ENCODE data around the gene DDX3X. TPM values are rescaled to one million over a fixed set of nuclear protein-coding genes. Genes with fewer than 3 reads are reported as not detected.
"Not testable (repeated sequence)": the region's sequence is repeated elsewhere in the genome, so short reads cannot be mapped to it uniquely, and the experiment has no call there.

The DDX3X gene
- total RNA-seq, 2 donors from 2014 or later, result 795 to 944 TPM

GRCh38 chrX:41313419-41313818 lies 20.5 kb upstream of the DDX3X start:
- ATAC-seq, result no peak
- Mint-ChIP-seq H3K4me3 (no peak overlapping the region), H3K4me1 (no peaks in the 10 kb centered on the region), H3K36me3 (ENCODE audit: low read depth) (no peaks in the 10 kb centered on the region), H3K27ac (no peak overlapping the region), H3K27me3 (no peaks in the 10 kb centered on the region)
- no peak for DNase-seq
- H3K9me3 ChIP-seq (ENCODE audit: control insufficient read depth, low read length, poor library complexity, severe bottlenecking), result no peaks in the 10 kb centered on the region

- no peaks in the 10 kb centered on the region for H3K9me3 ChIP-seq (ENCODE audit: control insufficient read depth, low read length, poor library complexity, severe bottlenecking)
- Mint-ChIP-seq H3K27me3 (no peaks in the 10 kb centered on the region), H3K4me3 (no peak overlapping the region), H3K4me1 (no peaks in the 10 kb centered on the region), H3K27ac (no peak overlapping the region), H3K36me3 (ENCODE audit: low read depth) (no peaks in the 10 kb centered on the region)
- no peak for DNase-seq
- ATAC-seq, result no peak
These were observed 19.8 kb upstream of the DDX3X start for GRCh38 chrX:41314204-41314603.

GRCh38 chrX:41314881-41315280 lies 19.1 kb upstream of the DDX3X start:
- DNase-seq (no peak), ATAC-seq (no peak)
- Mint-ChIP-seq H3K4me1 (no peaks in the 10 kb centered on the region), H3K36me3 (ENCODE audit: low read depth) (no peaks in the 10 kb centered on the region), H3K27me3 (no peaks in the 10 kb centered on the region), H3K4me3 (no peak overlapping the region), H3K27ac (no peak overlapping the region)
- H3K9me3 ChIP-seq (ENCODE audit: control insufficient read depth, low read length, poor library complexity, severe bottlenecking), result no peaks in the 10 kb centered on the region

GRCh38 chrX:41316266-41316665 lies 17.7 kb upstream of the DDX3X start:
- not testable (repeated sequence) for H3K36me3 Mint-ChIP-seq (ENCODE audit: low read depth); H3K9me3 ChIP-seq (ENCODE audit: control insufficient read depth, low read length, poor library complexity, severe bottlenecking); H3K27me3 Mint-ChIP-seq; ATAC-seq; H3K4me1 Mint-ChIP-seq; H3K27ac Mint-ChIP-seq; H3K4me3 Mint-ChIP-seq; DNase-seq

GRCh38 chrX:41317477-41318208 lies 16.3 kb upstream of the DDX3X start:
- no peaks in the 10 kb centered on the region for H3K27me3 Mint-ChIP-seq
- H3K4me1 Mint-ChIP-seq, result no peaks in the 10 kb centered on the region
- DNase-seq (no peak), ATAC-seq (no peak)
- no peaks in the 10 kb centered on the region for H3K36me3 Mint-ChIP-seq (ENCODE audit: low read depth)
- no peaks in the 10 kb centered on the region for H3K9me3 ChIP-seq (ENCODE audit: control insufficient read depth, low read length, poor library complexity, severe bottlenecking)
- H3K4me3 Mint-ChIP-seq, result no peak overlapping the region
- no peak overlapping the region for H3K27ac Mint-ChIP-seq

GRCh38 chrX:41320393-41320792 lies 13.6 kb upstream of the DDX3X start:
- H3K27ac Mint-ChIP-seq, result no peak overlapping the region
- H3K9me3 ChIP-seq (ENCODE audit: control insufficient read depth, low read length, poor library complexity, severe bottlenecking), result no peaks in the 10 kb centered on the region
- DNase-seq (no peak), ATAC-seq (no peak)
- no peak overlapping the region for H3K4me3 Mint-ChIP-seq
- H3K27me3 Mint-ChIP-seq, result no peaks in the 10 kb centered on the region
- H3K36me3 Mint-ChIP-seq (ENCODE audit: low read depth), result no peaks in the 10 kb centered on the region
- no peaks in the 10 kb centered on the region for H3K4me1 Mint-ChIP-seq

- DNase-seq (no peak), ATAC-seq (no peak)
- H3K9me3 ChIP-seq (ENCODE audit: control insufficient read depth, low read length, poor library complexity, severe bottlenecking), result no peaks in the 10 kb centered on the region
- Mint-ChIP-seq H3K4me1 (no peaks in the 10 kb centered on the region), H3K4me3 (no peak overlapping the region), H3K27ac (no peak overlapping the region), H3K36me3 (ENCODE audit: low read depth) (no peaks in the 10 kb centered on the region), H3K27me3 (no peaks in the 10 kb centered on the region)
These were observed 10.9 kb upstream of the DDX3X start for GRCh38 chrX:41322821-41323603.

GRCh38 chrX:41326431-41326830 lies 7.5 kb upstream of the DDX3X start:
- no peak overlapping the region for H3K4me3 Mint-ChIP-seq
- H3K9me3 ChIP-seq (ENCODE audit: control insufficient read depth, low read length, poor library complexity, severe bottlenecking), result no peaks in the 10 kb centered on the region

GRCh38 chrX:41327341-41327740 lies 6.6 kb upstream of the DDX3X start:
- no peak overlapping the region for H3K27ac Mint-ChIP-seq

More at GRCh38 chrX:41326431-41326830, 7.5 kb upstream of the DDX3X start:
- ATAC-seq (no peak), DNase-seq (no peak)
- peaks cover 5% of the 10 kb centered on the region for H3K4me1 Mint-ChIP-seq
- no peak overlapping the region for H3K27ac Mint-ChIP-seq
- no peaks in the 10 kb centered on the region for H3K36me3 Mint-ChIP-seq (ENCODE audit: low read depth)
- no peaks in the 10 kb centered on the region for H3K27me3 Mint-ChIP-seq

GRCh38 chrX:41329101-41329500 lies 4.9 kb upstream of the DDX3X start:
- DNase-seq, result no peak
- Mint-ChIP-seq H3K27ac (no peak overlapping the region), H3K4me3 (no peak overlapping the region), H3K27me3 (no peaks in the 10 kb centered on the region), H3K36me3 (ENCODE audit: low read depth) (peaks cover 2% of the 10 kb centered on the region), H3K4me1 (peaks cover 15% of the 10 kb centered on the region)
- ATAC-seq, result no peak
- no peaks in the 10 kb centered on the region for H3K9me3 ChIP-seq (ENCODE audit: control insufficient read depth, low read length, poor library complexity, severe bottlenecking)

More at GRCh38 chrX:41327341-41327740, 6.6 kb upstream of the DDX3X start:
- H3K4me3 Mint-ChIP-seq, result peak overlapping the region; percentile 58
- no peaks in the 10 kb centered on the region for H3K9me3 ChIP-seq (ENCODE audit: control insufficient read depth, low read length, poor library complexity, severe bottlenecking)
- H3K27me3 Mint-ChIP-seq, result no peaks in the 10 kb centered on the region
- ATAC-seq (no peak), DNase-seq (no peak)
- H3K4me1 Mint-ChIP-seq, result peaks cover 8% of the 10 kb centered on the region
- no peaks in the 10 kb centered on the region for H3K36me3 Mint-ChIP-seq (ENCODE audit: low read depth)

GRCh38 chrX:41332005-41332404 lies 2.0 kb upstream of the DDX3X start:
- Mint-ChIP-seq H3K36me3 (ENCODE audit: low read depth) (peaks cover 4% of the 10 kb centered on the region), H3K27ac (peak overlapping the region; percentile 100), H3K4me1 (peaks cover 21% of the 10 kb centered on the region), H3K4me3 (peak overlapping the region; percentile 97), H3K27me3 (no peaks in the 10 kb centered on the region)
- ATAC-seq (no peak), DNase-seq (no peak)
- H3K9me3 ChIP-seq (ENCODE audit: control insufficient read depth, low read length, poor library complexity, severe bottlenecking), result no peaks in the 10 kb centered on the region

GRCh38 chrX:41332408-41333002 lies 1.5 kb upstream of the DDX3X start:
- ATAC-seq, result peak; percentile 0
- Mint-ChIP-seq H3K27me3 (no peaks in the 10 kb centered on the region), H3K27ac (peak overlapping the region; percentile 100), H3K4me1 (peaks cover 24% of the 10 kb centered on the region), H3K36me3 (ENCODE audit: low read depth) (peaks cover 4% of the 10 kb centered on the region), H3K4me3 (peak overlapping the region; percentile 97)
- H3K9me3 ChIP-seq (ENCODE audit: control insufficient read depth, low read length, poor library complexity, severe bottlenecking), result no peaks in the 10 kb centered on the region
- DNase-seq, result no peak

- H3K4me1 Mint-ChIP-seq, result peaks cover 24% of the 10 kb centered on the region
- H3K4me3 Mint-ChIP-seq, result peak overlapping the region; percentile 97
- H3K27me3 Mint-ChIP-seq, result no peaks in the 10 kb centered on the region
- ATAC-seq, result peak; percentile 65
- DNase-seq, result peak; percentile 70 to 79 (median 79)
- peak overlapping the region; percentile 100 for H3K27ac Mint-ChIP-seq
- peaks cover 4% of the 10 kb centered on the region for H3K36me3 Mint-ChIP-seq (ENCODE audit: low read depth)
- no peaks in the 10 kb centered on the region for H3K9me3 ChIP-seq (ENCODE audit: control insufficient read depth, low read length, poor library complexity, severe bottlenecking)
These were observed 789 bp upstream of the DDX3X start for GRCh38 chrX:41333003-41333743.
